Nucleus accumbens (tissue), 56 donors: ENCODE results near the gene MYOF.
"Not testable (repeated sequence)": the region's sequence is repeated elsewhere in the genome, so short reads cannot be mapped to it uniquely, and the experiment has no call there.

ENCODE experiments used
- DNase-seq, 56 donors: peaks; one replicate each; lab custom pipeline; 2025; lab: John Stamatoyannopoulos, UW

The MYOF gene

DNA sequence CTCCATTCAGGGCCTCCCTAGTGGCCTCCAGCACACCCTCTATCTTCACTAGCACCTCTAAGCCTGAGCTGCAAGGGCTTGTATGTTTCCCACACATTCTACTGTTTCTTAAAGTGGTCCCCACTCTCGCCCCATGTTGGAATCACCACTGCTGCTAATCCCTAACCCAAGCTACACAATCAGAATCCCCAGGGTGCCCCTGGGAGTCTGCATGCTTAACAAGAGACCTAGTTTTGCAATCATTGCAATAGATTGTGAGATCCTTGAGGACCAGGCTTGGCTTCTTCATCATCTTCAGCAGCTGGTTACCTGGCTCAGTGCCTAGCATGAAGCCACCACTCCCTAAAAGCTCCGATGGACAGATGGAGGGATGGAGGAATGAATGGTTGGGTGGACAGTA lies 113.9 kb downstream of the MYOF start:
- DNase-seq: no peak

DNA sequence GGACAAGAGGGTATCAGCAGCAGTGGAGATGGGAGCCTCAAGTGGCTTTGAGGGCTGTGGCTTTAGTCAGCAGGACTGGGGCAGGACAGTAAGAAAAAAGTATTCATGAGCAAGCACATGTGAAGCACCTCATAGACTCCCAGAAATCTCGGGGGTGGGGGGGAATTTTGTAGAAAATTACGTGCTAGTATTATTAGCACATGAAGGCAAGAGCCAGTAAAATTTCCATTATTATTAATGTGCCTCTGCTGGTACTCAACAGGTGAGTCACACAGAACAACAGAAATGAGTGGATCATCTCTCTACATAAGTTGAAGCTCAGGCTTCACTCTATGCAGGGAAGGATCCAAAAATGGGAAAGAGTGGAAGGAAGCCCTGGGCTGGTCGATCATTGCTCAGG lies 114.5 kb downstream of the MYOF start:
- DNase-seq: no peak

GRCh38 chr10:93364966-93365365 lies 117.2 kb downstream of the MYOF start:
- DNase-seq: no peak

- DNase-seq: peak in 3 of 56 donors; percentile 10 to 18 (median 17)
These were observed 118.1 kb downstream of the MYOF start for GRCh38 chr10:93363891-93364648.

DNA sequence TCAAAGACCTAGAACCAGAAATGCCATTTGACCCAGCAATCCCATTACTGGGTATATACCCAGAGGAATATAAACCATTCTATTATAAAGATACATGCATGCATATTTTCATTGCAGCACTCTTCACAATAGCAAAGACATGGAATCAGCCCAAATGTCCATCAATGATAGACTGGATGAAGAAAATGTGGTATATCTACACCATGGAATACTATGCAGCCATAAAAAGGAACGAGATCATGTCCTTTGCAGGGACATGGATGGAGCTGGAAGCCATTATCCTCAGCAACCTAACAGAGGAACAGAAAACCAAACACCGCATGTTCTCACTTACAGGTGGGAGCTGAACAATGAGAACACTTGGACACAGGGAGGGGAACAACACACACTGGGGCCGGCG lies 123.7 kb downstream of the MYOF start:
- DNase-seq: not testable (repeated sequence)

DNA sequence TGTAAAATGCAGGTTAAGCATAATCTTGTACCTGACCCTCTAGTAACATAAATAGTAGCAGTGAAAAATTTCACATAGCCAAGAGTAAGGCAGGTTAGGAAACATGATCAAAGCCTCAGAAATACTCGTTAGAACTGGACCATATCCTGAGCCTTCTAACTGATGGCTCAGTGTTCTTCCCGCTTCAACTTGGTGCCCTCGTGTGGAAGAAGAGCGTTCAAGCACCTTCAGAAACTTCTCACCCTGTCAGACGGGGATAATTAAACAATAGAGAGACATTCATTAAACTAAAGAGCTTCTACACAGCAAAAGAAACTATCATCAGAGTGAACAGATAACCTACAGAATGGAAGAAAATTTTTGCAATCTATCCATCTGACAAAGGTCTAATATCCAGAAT lies 124.5 kb downstream of the MYOF start:
- DNase-seq: peak in 3 of 56 donors; percentile 2 to 12 (median 2)

- DNase-seq: no peak
These were observed 125.6 kb downstream of the MYOF start for GRCh38 chr10:93356516-93356915.

DNA sequence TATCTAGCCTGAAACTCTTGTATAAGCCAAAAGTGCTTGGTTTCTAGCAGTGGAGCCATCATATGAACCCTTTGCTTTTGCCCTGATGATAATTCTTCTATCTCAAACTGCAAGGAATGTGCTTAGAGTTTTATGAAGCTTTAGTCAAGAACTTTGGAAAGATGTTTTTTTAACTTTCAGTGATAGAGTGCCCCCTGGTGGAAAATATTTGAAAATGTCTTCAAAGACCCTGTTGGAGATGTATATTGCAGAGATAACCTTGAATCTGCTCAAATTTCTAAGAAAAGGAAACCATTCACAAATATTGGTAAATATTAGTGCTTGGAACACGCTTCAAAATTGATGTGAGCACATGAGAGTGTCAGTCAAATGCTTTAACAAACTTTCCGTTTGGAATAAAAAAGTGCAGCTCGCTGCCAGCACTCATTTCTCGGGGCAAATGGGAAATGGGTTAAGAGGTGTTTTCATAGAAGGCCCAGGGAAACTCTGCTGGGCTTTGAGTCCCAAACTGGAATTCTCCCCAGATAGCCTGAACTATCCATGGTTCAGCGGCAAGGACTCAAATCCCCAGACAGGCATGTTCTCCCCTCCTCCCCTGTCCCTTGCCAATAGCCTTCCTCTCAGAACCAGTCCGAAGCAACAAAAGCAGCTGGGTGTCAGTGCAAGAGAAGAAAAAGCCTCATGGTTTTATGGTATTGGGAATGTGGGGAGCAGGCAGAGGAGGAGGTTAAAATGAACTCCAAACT lies 129.3 kb downstream of the MYOF start:
- DNase-seq: no peak

DNA sequence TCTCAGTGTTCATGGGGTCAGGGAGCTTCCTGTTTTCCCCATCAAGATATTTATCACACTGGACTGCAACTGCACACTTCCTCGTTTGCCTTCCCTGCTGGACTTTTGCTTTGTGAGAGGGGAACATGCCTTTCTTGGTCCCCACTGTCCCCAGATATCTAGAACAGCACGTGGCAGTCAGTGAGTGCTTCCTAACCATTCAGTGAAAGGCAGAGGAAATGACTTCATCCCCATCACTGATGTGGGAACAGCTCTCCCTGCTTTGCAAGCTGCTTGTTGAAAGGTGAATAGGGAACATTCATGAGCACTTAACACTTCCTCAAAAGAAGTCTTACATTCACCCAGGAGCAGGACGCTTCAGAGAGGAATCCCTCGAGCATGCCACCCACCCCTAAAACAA lies 135.4 kb downstream of the MYOF start:
- peak in 5 of 56 donors; percentile 2 to 17 (median 7) for DNase-seq

- DNase-seq: no peak
These were observed 136.0 kb downstream of the MYOF start for GRCh38 chr10:93346108-93346507.

- no peak for DNase-seq
These were observed 137.4 kb downstream of the MYOF start for GRCh38 chr10:93344691-93345090.

DNA sequence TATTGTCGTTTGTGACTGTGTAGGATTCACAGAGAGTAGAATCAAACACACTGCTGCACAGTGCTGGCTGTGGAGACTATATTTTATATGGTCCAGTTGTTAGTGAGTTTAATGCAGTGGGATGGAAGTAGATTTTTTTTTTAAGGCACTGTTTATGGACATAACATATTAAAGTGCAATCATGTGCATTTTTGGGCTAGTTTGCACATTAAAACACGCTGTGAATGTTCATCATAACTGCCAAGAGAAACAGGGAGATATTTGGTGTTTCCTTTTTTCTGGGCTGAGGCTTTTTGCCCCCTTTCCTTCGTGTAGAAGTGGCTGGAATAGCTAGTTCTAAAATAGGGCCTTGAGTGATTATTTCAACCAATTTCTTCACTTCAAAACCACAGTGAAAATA lies 139.2 kb downstream of the MYOF start:
- DNase-seq: no peak

DNA sequence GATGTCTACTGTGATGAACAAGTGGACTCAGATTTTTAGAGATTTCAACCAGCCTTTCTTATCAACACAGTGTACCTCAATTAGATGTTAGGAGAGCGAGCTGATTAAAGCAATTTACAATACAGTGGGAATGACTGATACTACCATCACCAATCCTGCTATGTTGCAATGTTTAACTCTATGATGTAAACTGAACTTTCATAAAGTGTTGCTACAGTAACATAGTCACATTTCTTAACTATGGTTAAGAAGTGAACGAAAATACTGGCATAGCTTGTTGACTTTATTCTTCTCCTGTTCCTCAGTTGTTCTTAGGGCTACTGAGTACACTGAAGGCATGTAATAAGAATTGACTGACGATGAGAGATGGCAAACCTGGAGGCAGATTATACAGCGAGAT lies 139.8 kb downstream of the MYOF start:
- no peak for DNase-seq

DNA sequence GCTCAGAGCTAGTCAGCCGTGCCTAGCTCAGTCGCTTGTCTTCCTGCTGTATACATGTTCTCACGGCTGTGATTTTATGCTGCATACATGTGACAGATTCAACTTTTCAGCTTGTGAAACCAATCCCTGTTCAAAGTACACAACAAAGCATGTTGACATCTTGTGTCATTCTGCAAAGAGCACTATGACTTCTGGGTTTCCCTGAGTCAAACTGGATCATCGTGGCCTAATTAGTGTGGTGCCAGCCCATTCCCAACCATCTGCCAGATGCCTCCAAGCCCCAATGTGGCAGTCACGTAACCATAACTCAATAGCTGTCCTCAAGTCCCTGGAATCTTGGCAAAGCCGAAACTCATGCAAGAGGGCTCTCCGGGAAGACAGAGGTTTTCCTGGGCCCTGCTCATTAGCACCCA lies 144.8 kb downstream of the MYOF start:
- DNase-seq: no peak

DNA sequence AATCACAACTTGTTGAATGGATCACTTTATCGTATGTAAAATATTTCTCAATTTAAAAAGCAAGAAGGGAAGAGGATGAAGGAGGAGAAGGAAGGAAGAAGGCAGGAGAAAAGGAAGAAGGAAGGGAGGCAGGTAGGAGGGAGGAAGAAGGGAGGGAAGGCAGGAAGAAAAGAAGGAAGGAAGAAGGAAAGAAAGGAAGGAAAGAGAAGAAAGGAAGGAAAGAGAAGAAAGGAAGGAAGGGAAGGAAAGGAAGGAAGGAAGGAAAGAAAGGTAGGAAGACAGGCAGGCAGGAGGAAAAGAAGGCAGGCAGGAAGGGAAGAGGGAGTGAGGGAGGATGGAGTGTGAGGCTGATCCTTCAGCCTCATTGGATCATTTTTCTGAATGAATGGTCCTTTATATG lies 145.5 kb downstream of the MYOF start:
- no peak for DNase-seq

- DNase-seq: no peak
These were observed 146.0 kb downstream of the MYOF start for GRCh38 chr10:93336110-93336509.

- DNase-seq: no peak
These were observed 147.2 kb downstream of the MYOF start for GRCh38 chr10:93334901-93335327.

- DNase-seq: no peak
These were observed 148.0 kb downstream of the MYOF start for GRCh38 chr10:93334181-93334580.

- no peak for DNase-seq
These were observed 148.7 kb downstream of the MYOF start for GRCh38 chr10:93333278-93333978.

- no peak for DNase-seq
These were observed 151.3 kb downstream of the MYOF start for GRCh38 chr10:93330824-93331223.

GRCh38 chr10:93319896-93320295 lies 162.2 kb downstream of the MYOF start:
- no peak for DNase-seq
